Hepatocyte (in vitro differentiated cells): ENCODE data around the gene PGLYRP1. TPM values are rescaled to one million over a fixed set of nuclear protein-coding genes. Genes with fewer than 3 reads are reported as not detected.

Experiments
- DNase-seq: peaks from one replicate; pipeline ENCODE4 v3.0.0-alpha.2; 2016; ENCODE audit warnings: low spot score
- H2AFZ ChIP-seq: fragments of 200-600 bp; sonication (generic); 2 replicates; pipeline ENCODE4 v1.6.0; 2016; ENCODE audit warnings: antibody characterized with exemption, mild to moderate bottlenecking
- H3K27ac ChIP-seq: fragments of 200-600 bp; sonication (generic); 2 replicates; pipeline ENCODE4 v1.5.1; 2016; ENCODE audit warnings: mild to moderate bottlenecking
- H3K27me3 ChIP-seq: fragments of 200-600 bp; sonication (generic); 2 replicates; pipeline ENCODE4 v1.6.1; 2016
- H3K36me3 ChIP-seq: fragments of 200-600 bp; sonication (generic); replicated peaks from 2 replicates; pipeline ENCODE4 v1.5.1; 2016; ENCODE audit warnings: low read depth; ENCODE audit not compliant: insufficient read depth
- H3K4me1 ChIP-seq: fragments of 200-600 bp; sonication (generic); 2 replicates; pipeline ENCODE4 v1.5.1; 2016; ENCODE audit warnings: mild to moderate bottlenecking, moderate library complexity; ENCODE audit not compliant: insufficient read depth
- H3K4me2 ChIP-seq: fragments of 200-600 bp; sonication (generic); 2 replicates; pipeline ENCODE4 v1.6.0; 2016
- H3K4me3 ChIP-seq: fragments of 200-600 bp; sonication (generic); 2 replicates; pipeline ENCODE4 v1.5.1; 2016; ENCODE audit warnings: mild to moderate bottlenecking
- H3K79me2 ChIP-seq: fragments of 200-600 bp; sonication (generic); 2 replicates; pipeline ENCODE4 v1.6.0; 2017; ENCODE audit warnings: mild to moderate bottlenecking
- H3K9me2 ChIP-seq: fragments of 200-600 bp; sonication (generic); replicated peaks from 2 replicates; pipeline ENCODE4 v1.6.0; 2017; ENCODE audit warnings: mild to moderate bottlenecking; ENCODE audit not compliant: insufficient read depth
- H3K9me3 ChIP-seq: fragments of 200-600 bp; sonication (generic); 2 replicates; pipeline ENCODE4 v1.5.1; 2016; ENCODE audit warnings: low read depth, mild to moderate bottlenecking
- H4K20me1 ChIP-seq: fragments of 200-600 bp; sonication (generic); 2 replicates; pipeline ENCODE4 v1.6.0; 2016; ENCODE audit warnings: mild to moderate bottlenecking; ENCODE audit not compliant: insufficient read depth, poor library complexity, severe bottlenecking
- CTCF ChIP-seq: fragments of 200-600 bp; sonication (generic); IDR thresholded peaks from 2 replicates; pipeline ENCODE4 v1.5.1; 2016; ENCODE audit warnings: antibody characterized with exemption, mild to moderate bottlenecking; ENCODE audit not compliant: poor library complexity
- EZH2 ChIP-seq: fragments of 200-600 bp; sonication (generic); IDR thresholded peaks from 2 replicates; pipeline ENCODE4 v1.6.1; 2016; ENCODE audit warnings: antibody characterized with exemption, mild to moderate bottlenecking, borderline replicate concordance
- EZH2phosphoT487 ChIP-seq: fragments of 200-600 bp; sonication (generic); IDR thresholded peaks from one replicate; pipeline ENCODE4 v1.6.1; 2018; ENCODE audit warnings: antibody characterized with exemption, mild to moderate bottlenecking, low read depth, moderate library complexity; ENCODE audit not compliant: unreplicated experiment, severe bottlenecking
- WGBS: methylation state at CpG from one replicate; pipeline ENCODE4 v1.1.6; 2016; ENCODE audit warnings: low lambda C conversion rate; ENCODE audit errors: missing lambda C conversion rate; 5-methylcytosine and 5-hydroxymethylcytosine counted together
- microRNA counts: library from miRNA; unstranded; fragments of <30 nt; microRNA quantifications from one replicate; lab custom pipeline; 2017
- microRNA-seq: library from miRNA; unstranded; fragments of <30 nt; microRNA quantifications from one replicate; pipeline ENCODE4, GENCODE V29; 2017
- polyA plus RNA-seq: library from polyadenylated mRNA; unstranded; fragments of >200 nt; fragmentation: Nextera tagmentation; extraction: Ambion mirVana; gene quantifications from 2 replicates; pipeline ENCODE4 v1.2.1, GENCODE V29; 2016
- small RNA-seq: library from RNA; depleted of rRNA; stranded (forward); fragments of <200 nt; gene quantifications from one replicate; pipeline ENCODE3, GENCODE V24; 2014
- total RNA-seq: library from RNA; depleted of rRNA; stranded (reverse); fragments of >200 nt; gene quantifications from 2 replicates; pipeline ENCODE4 v1.2.3, GENCODE V29; 2014

The PGLYRP1 gene
- total and polyA plus RNA-seq, 2 experiments from 2014 or later: not detected

- Histone ChIP-seq H3K4me3 (no peak overlapping the region), H3K4me2 (no peak overlapping the region), H4K20me1 (no peaks in the 10 kb centered on the region), H3K4me1 (no peaks in the 10 kb centered on the region), H3K36me3 (no peaks in the 10 kb centered on the region), H3K9me3 (no peaks in the 10 kb centered on the region), H3K27ac (no peak overlapping the region), H3K9me2 (no peaks in the 10 kb centered on the region), H3K27me3 (peaks cover 62% of the 10 kb centered on the region), H3K79me2 (no peaks in the 10 kb centered on the region), H2AFZ (no peak overlapping the region)
- DNase-seq: no peak
- WGBS: 49% methylated on average over 8 of the region's 11 CpGs
- no peak for TF ChIP-seq EZH2
- TF ChIP-seq EZH2phosphoT487: no peak
- TF ChIP-seq CTCF: no peak
Observed at GRCh38 chr19:45971260-45971902, 51.5 kb downstream of the PGLYRP1 start.

GRCh38 chr19:45969676-45970075 is 53.2 kb downstream of the PGLYRP1 start:
- Histone ChIP-seq H3K27ac (no peak overlapping the region), H3K79me2 (no peaks in the 10 kb centered on the region), H3K4me3 (no peak overlapping the region), H3K9me3 (no peaks in the 10 kb centered on the region), H4K20me1 (no peaks in the 10 kb centered on the region), H3K4me2 (no peak overlapping the region), H3K9me2 (no peaks in the 10 kb centered on the region), H3K4me1 (no peaks in the 10 kb centered on the region), H2AFZ (no peak overlapping the region), H3K27me3 (peaks cover 50% of the 10 kb centered on the region), H3K36me3 (no peaks in the 10 kb centered on the region)
- no peak for TF ChIP-seq CTCF
- no peak for TF ChIP-seq EZH2phosphoT487
- TF ChIP-seq EZH2: no peak
- WGBS: 86% methylated on average over 5 of the region's 5 CpGs
- no peak for DNase-seq

MicroRNAs within 50 kb of the gene (microRNA counts, 767-probe panel; counts per million panel counts)
- microRNA hsa-miR-769-3p (lab: Ali Mortazavi, UCI) (not detected), microRNA hsa-miR-769-5p (lab: Ali Mortazavi, UCI) (not detected)

Small RNA genes lying within 50 kb of the gene (microRNA-seq; reads per million reads assigned to microRNA genes)
- gene MIR769: 344 reads per million, percentile 70 among the genes with 10 or more reads in this experiment

Small RNA genes lying within 50 kb of the gene (small RNA-seq; reads per million reads assigned to genes)
- 171 reads per million, percentile 98 among the genes with 10 or more reads in this experiment for gene MIR769

Other genes with a start within 250 kb of the PGLYRP1 start
- gene DMPK, start 240.6 kb downstream of the PGLYRP1 start, total RNA-seq: 25.2 and 71.4 TPM in 2 replicates
- gene DMPK, start 240.6 kb downstream of the PGLYRP1 start, polyA plus RNA-seq: 46.0 and 60.7 TPM in 2 replicates
- gene DMWD, start 230.2 kb downstream of the PGLYRP1 start, total RNA-seq: 18.3 and 23.7 TPM in 2 replicates
- gene DMWD, start 230.2 kb downstream of the PGLYRP1 start, polyA plus RNA-seq: 70.1 and 95.8 TPM in 2 replicates
- 0.12 TPM in 1 of 2 replicates, not detected in the other for gene RSPH6A, start 207.7 kb downstream of the PGLYRP1 start, total RNA-seq
- not detected in 2 replicates for gene RSPH6A, start 207.7 kb downstream of the PGLYRP1 start, polyA plus RNA-seq
- 33.8 and 41.6 TPM in 2 replicates for gene SYMPK, start 159.9 kb downstream of the PGLYRP1 start, total RNA-seq
- 33.4 and 39.0 TPM in 2 replicates for gene SYMPK, start 159.9 kb downstream of the PGLYRP1 start, polyA plus RNA-seq
- 14.5 and 14.6 TPM in 2 replicates for gene FOXA3, start 158.7 kb downstream of the PGLYRP1 start, total RNA-seq
- 16.7 and 18.6 TPM in 2 replicates for gene FOXA3, start 158.7 kb downstream of the PGLYRP1 start, polyA plus RNA-seq
- gene IRF2BP1, start 136.9 kb downstream of the PGLYRP1 start, total RNA-seq: 23.8 and 25.2 TPM in 2 replicates
- gene IRF2BP1, start 136.9 kb downstream of the PGLYRP1 start, polyA plus RNA-seq: 11.5 and 15.8 TPM in 2 replicates
- gene MYPOP, start 120.4 kb downstream of the PGLYRP1 start, total RNA-seq: 2.4 and 3.5 TPM in 2 replicates
- 2.5 and 3.1 TPM in 2 replicates for gene MYPOP, start 120.4 kb downstream of the PGLYRP1 start, polyA plus RNA-seq
- gene NANOS2, start 108.3 kb downstream of the PGLYRP1 start, total RNA-seq: not detected in 2 replicates
- not detected in 2 replicates for gene NANOS2, start 108.3 kb downstream of the PGLYRP1 start, polyA plus RNA-seq
- gene NOVA2, start 49.2 kb downstream of the PGLYRP1 start, total RNA-seq: 0.12 TPM in 1 of 2 replicates, not detected in the other
- 0.08 and 0.16 TPM in 2 replicates for gene NOVA2, start 49.2 kb downstream of the PGLYRP1 start, polyA plus RNA-seq
- gene CCDC61, start 27.6 kb downstream of the PGLYRP1 start, total RNA-seq: 3.6 and 4.5 TPM in 2 replicates
- gene CCDC61, start 27.6 kb downstream of the PGLYRP1 start, polyA plus RNA-seq: 7.3 and 9.8 TPM in 2 replicates
- 1.1 and 1.8 TPM in 2 replicates for gene IGFL4, start 17.9 kb upstream of the PGLYRP1 start, total RNA-seq
- 0.41 and 0.83 TPM in 2 replicates for gene IGFL4, start 17.9 kb upstream of the PGLYRP1 start, polyA plus RNA-seq
- gene IGFL3, start 101.6 kb upstream of the PGLYRP1 start, total RNA-seq: 2.1 and 2.6 TPM in 2 replicates
- gene IGFL3, start 101.6 kb upstream of the PGLYRP1 start, polyA plus RNA-seq: 4.7 and 5.5 TPM in 2 replicates
- 12.9 and 15.2 TPM in 2 replicates for gene IGFL2, start 125.2 kb upstream of the PGLYRP1 start, total RNA-seq
- gene IGFL2, start 125.2 kb upstream of the PGLYRP1 start, polyA plus RNA-seq: 17.2 and 22.9 TPM in 2 replicates
- gene IGFL1, start 206.7 kb upstream of the PGLYRP1 start, total RNA-seq: not detected in 2 replicates
- gene IGFL1, start 206.7 kb upstream of the PGLYRP1 start, polyA plus RNA-seq: not detected in 2 replicates